ENCODE results near the gene ZNF569.
"Not testable (repeated sequence)": the region's sequence is repeated elsewhere in the genome, so short reads cannot be mapped to it uniquely, and the experiment has no call there.

The ZNF569 gene

DNA sequence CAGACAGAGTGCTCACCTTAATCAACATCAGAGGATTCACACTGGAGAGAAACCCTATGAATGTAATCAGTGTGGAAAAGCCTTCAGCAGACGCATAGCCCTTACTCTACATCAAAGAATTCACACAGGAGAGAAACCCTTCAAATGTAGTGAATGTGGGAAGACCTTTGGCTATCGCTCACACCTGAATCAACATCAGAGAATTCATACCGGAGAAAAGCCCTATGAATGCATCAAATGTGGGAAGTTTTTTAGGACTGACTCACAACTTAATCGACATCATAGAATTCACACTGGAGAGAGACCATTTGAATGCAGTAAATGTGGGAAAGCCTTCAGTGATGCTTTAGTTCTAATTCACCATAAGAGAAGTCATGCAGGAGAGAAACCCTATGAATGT, 78.0 kb downstream of the ZNF569 start:
- Histone ChIP-seq H3K4me3 (replicated peaks; ENCODE audit: insufficient read depth, low read length) (no peak overlapping the region), H3K27me3 (ENCODE audit: insufficient read depth, poor library complexity, severe bottlenecking) (no peaks in the 10 kb centered on the region), H3K27ac (replicated peaks) (no peak overlapping the region)
- no peak for TF ChIP-seq POLR2AphosphoS5 (IDR thresholded peaks at IDR 0.05; ENCODE audit: low read depth)
- TF ChIP-seq, protein P1, sequence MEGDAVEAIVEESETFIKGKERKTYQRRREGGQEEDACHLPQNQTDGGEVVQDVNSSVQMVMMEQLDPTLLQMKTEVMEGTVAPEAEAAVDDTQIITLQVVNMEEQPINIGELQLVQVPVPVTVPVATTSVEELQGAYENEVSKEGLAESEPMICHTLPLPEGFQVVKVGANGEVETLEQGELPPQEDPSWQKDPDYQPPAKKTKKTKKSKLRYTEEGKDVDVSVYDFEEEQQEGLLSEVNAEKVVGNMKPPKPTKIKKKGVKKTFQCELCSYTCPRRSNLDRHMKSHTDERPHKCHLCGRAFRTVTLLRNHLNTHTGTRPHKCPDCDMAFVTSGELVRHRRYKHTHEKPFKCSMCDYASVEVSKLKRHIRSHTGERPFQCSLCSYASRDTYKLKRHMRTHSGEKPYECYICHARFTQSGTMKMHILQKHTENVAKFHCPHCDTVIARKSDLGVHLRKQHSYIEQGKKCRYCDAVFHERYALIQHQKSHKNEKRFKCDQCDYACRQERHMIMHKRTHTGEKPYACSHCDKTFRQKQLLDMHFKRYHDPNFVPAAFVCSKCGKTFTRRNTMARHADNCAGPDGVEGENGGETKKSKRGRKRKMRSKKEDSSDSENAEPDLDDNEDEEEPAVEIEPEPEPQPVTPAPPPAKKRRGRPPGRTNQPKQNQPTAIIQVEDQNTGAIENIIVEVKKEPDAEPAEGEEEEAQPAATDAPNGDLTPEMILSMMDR (IDR thresholded peaks at IDR 0.05; ENCODE audit: insufficient read depth, low read length) = no peak
- TF ChIP-seq SPI1 (IDR thresholded peaks at IDR 0.05; ENCODE audit: borderline replicate concordance, low read depth) = no peak
- TF ChIP-seq GABPA (IDR thresholded peaks at IDR 0.05; ENCODE audit: low read depth) = no peak
- TF ChIP-seq, protein P2, sequence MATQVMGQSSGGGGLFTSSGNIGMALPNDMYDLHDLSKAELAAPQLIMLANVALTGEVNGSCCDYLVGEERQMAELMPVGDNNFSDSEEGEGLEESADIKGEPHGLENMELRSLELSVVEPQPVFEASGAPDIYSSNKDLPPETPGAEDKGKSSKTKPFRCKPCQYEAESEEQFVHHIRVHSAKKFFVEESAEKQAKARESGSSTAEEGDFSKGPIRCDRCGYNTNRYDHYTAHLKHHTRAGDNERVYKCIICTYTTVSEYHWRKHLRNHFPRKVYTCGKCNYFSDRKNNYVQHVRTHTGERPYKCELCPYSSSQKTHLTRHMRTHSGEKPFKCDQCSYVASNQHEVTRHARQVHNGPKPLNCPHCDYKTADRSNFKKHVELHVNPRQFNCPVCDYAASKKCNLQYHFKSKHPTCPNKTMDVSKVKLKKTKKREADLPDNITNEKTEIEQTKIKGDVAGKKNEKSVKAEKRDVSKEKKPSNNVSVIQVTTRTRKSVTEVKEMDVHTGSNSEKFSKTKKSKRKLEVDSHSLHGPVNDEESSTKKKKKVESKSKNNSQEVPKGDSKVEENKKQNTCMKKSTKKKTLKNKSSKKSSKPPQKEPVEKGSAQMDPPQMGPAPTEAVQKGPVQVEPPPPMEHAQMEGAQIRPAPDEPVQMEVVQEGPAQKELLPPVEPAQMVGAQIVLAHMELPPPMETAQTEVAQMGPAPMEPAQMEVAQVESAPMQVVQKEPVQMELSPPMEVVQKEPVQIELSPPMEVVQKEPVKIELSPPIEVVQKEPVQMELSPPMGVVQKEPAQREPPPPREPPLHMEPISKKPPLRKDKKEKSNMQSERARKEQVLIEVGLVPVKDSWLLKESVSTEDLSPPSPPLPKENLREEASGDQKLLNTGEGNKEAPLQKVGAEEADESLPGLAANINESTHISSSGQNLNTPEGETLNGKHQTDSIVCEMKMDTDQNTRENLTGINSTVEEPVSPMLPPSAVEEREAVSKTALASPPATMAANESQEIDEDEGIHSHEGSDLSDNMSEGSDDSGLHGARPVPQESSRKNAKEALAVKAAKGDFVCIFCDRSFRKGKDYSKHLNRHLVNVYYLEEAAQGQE (IDR thresholded peaks at IDR 0.05; ENCODE audit: insufficient replicate concordance, low read depth) = no peak
- no peak for DNase-seq (ENCODE audit: low read depth in 1 of 2, low spot score in 1 of 2)

DNA sequence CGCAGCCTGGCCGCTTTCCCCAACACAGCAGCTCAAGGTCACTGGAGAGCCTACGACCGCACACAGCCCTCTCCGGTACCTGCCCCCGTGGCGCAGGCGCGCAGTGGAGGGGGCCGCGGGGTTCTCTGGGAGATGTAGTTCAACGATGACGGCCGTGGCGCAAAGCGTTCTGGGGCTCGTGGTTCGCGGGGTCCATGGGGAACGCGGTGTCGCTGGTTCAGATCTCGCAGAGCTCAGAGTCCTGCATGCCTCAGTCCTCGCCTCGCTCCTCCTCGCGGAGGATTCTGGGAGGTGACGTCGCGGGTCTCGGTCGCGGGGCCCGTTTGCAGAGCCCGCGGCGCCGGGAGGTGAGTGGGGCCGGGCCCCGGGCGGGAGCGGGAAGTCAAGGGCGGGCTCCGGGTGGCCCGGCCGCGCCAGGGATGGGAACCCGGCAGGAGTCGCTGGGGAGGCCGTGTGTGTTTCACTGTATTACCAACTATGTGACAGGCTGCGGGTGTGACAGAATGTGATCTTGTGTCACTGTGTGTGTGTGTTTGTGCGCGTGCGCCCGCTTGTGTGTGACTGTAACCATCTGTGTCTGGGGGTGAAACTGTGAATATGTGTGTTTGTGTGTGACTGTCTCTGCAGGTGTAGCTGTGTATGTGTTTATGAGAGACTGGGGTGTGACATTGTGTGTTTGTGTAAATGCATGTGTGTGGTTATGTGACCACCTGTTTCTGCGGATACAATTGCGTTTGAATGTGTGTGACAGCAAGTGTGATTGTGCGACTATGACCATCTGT, 96.2 kb downstream of the ZNF569 start, which contains the start of gene ZNF527:
Gene ZNF527 (plus strand): TSS at position 220 of the 782 bp plus-strand sequence. CDS start 3,100 bp downstream, outside the sequence.
- peak; percentile 93 to 98 for DNase-seq (ENCODE audit: low read depth in 1 of 2, low spot score in 1 of 2)
- TF ChIP-seq SPI1 (IDR thresholded peaks at IDR 0.05; ENCODE audit: borderline replicate concordance, low read depth) (no peak), GABPA (IDR thresholded peaks at IDR 0.05; ENCODE audit: low read depth) (no peak), POLR2AphosphoS5 (IDR thresholded peaks at IDR 0.05; ENCODE audit: low read depth) (peak; percentile 14; the same call in 1 of the 2 replicates)
- TF ChIP-seq, protein P2 (IDR thresholded peaks at IDR 0.05; ENCODE audit: insufficient replicate concordance, low read depth) = no peak
- TF ChIP-seq, protein P1 (IDR thresholded peaks at IDR 0.05; ENCODE audit: insufficient read depth, low read length) = no peak
- Histone ChIP-seq H3K27me3 (ENCODE audit: insufficient read depth, poor library complexity, severe bottlenecking) (no peaks in the 10 kb centered on the region), H3K4me3 (replicated peaks; ENCODE audit: insufficient read depth, low read length) (peak within 1 kb of the TSS; percentile 62), H3K27ac (replicated peaks) (peak within 1 kb of the TSS; percentile 77)

DNA sequence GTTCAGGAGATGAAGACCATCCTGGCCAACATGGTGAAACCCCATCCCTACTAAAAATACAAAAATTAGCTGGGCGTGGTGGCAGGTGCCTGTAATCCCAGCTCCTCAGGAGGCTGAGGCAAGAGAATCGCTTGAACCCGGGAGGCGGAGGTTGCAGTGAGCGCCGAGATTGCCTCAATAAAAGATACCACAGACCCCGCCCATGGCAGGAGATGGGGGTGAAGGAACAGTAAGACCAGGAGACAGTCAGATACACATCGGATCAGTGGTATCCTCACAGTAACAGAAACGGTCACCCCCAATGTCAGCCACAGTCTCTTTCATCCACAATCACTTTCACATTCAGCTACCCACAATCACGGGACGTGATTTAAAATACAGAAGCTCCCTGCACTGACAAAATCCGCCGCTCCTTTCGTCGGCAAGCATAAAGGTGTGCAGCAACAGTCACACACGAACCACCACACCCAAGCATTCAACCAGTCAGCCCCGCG, 96.8 kb downstream of the ZNF569 start:
- not testable (repeated sequence) for DNase-seq (ENCODE audit: low read depth in 1 of 2, low spot score in 1 of 2)

DNA sequence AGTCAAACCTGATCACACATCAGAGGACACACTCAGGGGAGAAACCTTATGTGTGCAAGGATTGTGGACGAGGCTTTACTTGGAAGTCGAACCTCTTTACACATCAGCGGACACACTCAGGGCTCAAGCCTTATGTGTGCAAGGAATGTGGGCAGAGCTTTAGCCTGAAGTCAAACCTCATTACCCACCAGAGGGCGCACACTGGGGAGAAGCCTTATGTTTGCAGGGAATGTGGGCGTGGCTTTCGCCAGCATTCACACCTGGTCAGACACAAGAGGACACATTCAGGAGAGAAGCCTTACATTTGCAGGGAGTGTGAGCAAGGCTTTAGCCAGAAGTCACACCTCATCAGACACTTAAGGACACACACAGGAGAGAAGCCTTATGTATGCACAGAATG, 104.5 kb downstream of the ZNF569 start:
- H3K4me3 ChIP-seq (replicated peaks; ENCODE audit: insufficient read depth, low read length) = no peak overlapping the region
- TF ChIP-seq, protein P1 (IDR thresholded peaks at IDR 0.05; ENCODE audit: insufficient read depth, low read length) = no peak
- TF ChIP-seq SPI1 (IDR thresholded peaks at IDR 0.05; ENCODE audit: borderline replicate concordance, low read depth) (no peak), POLR2AphosphoS5 (IDR thresholded peaks at IDR 0.05; ENCODE audit: low read depth) (no peak), GABPA (IDR thresholded peaks at IDR 0.05; ENCODE audit: low read depth) (no peak)
- TF ChIP-seq, protein P2 (IDR thresholded peaks at IDR 0.05; ENCODE audit: insufficient replicate concordance, low read depth) = no peak
- peak in 1 of 2 experiments; percentile 5 for DNase-seq (ENCODE audit: low read depth in 1 of 2, low spot score in 1 of 2)
- H3K27ac ChIP-seq (replicated peaks) = no peak overlapping the region
- no peaks in the 10 kb centered on the region for H3K27me3 ChIP-seq (ENCODE audit: insufficient read depth, poor library complexity, severe bottlenecking)

More for the DNA sequence above, 96.8 kb downstream of the ZNF569 start:
- H3K4me3 ChIP-seq (replicated peaks; ENCODE audit: insufficient read depth, low read length) = peak overlapping the region; percentile 62
- H3K27ac ChIP-seq (replicated peaks) = peak overlapping the region; percentile 77
- not testable (repeated sequence) for H3K27me3 ChIP-seq (ENCODE audit: insufficient read depth, poor library complexity, severe bottlenecking)

Measured in HL-60 (cell line).